Activated CD4-positive, alpha-beta T cell treated with anti-CD3 and anti-CD28 coated beads, Interleukin-2, amount 50 U/mL, for 1 hour (primary cell): ENCODE data around the gene ZC3HAV1.
A peak's percentile ranks its signal among the peaks of the same experiment; 100 is the strongest.
"Not testable (repeated sequence)": the region's sequence is repeated elsewhere in the genome, so short reads cannot be mapped to it uniquely, and the experiment has no call there.

ENCODE experiments used
- DNase-seq: peaks from one replicate; pipeline ENCODE4 v3.0.0-alpha.2; 2020

ZC3HAV1 gene

GRCh38 chr7:139081584-139081983, 27.9 kb downstream of the ZC3HAV1 start:
- DNase-seq: no peak

GRCh38 chr7:139080905-139081304, 28.6 kb downstream of the ZC3HAV1 start:
- no peak for DNase-seq

- DNase-seq: no peak
Observed at GRCh38 chr7:139079861-139080260, 29.7 kb downstream of the ZC3HAV1 start.

- DNase-seq: no peak
Observed at GRCh38 chr7:139078911-139079310, 30.6 kb downstream of the ZC3HAV1 start.

- no peak for DNase-seq
Observed at GRCh38 chr7:139078399-139078798, 31.1 kb downstream of the ZC3HAV1 start.

- not testable (repeated sequence) for DNase-seq
Observed at GRCh38 chr7:139077706-139078105, 31.8 kb downstream of the ZC3HAV1 start.

- no peak for DNase-seq
Observed at GRCh38 chr7:139075871-139076686, 33.4 kb downstream of the ZC3HAV1 start.

- peak; percentile 53 for DNase-seq
Observed at GRCh38 chr7:139075031-139075652, 34.4 kb downstream of the ZC3HAV1 start.

GRCh38 chr7:139072796-139073195, 36.7 kb downstream of the ZC3HAV1 start:
- no peak for DNase-seq

- DNase-seq: no peak
Observed at GRCh38 chr7:139071680-139072079, 37.8 kb downstream of the ZC3HAV1 start.

- no peak for DNase-seq
Observed at GRCh38 chr7:139068544-139069399, 40.7 kb downstream of the ZC3HAV1 start.

GRCh38 chr7:139066315-139066714, 43.2 kb downstream of the ZC3HAV1 start:
- no peak for DNase-seq

- DNase-seq: no peak
Observed at GRCh38 chr7:139065323-139065722, 44.2 kb downstream of the ZC3HAV1 start.

- no peak for DNase-seq
Observed at GRCh38 chr7:139061416-139061815, 48.1 kb downstream of the ZC3HAV1 start.

GRCh38 chr7:139060695-139061237, 48.8 kb downstream of the ZC3HAV1 start:
- DNase-seq: no peak

GRCh38 chr7:139059905-139060304, 49.6 kb downstream of the ZC3HAV1 start:
- DNase-seq: no peak

- DNase-seq: no peak
Observed at GRCh38 chr7:139058943-139059342, 50.6 kb downstream of the ZC3HAV1 start.

GRCh38 chr7:139055674-139056073, 53.8 kb downstream of the ZC3HAV1 start:
- DNase-seq: no peak

GRCh38 chr7:139054656-139055055, 54.9 kb downstream of the ZC3HAV1 start:
- DNase-seq: not testable (repeated sequence)

GRCh38 chr7:139054101-139054500, 55.4 kb downstream of the ZC3HAV1 start:
- DNase-seq: no peak

GRCh38 chr7:139051655-139052054, 57.9 kb downstream of the ZC3HAV1 start:
- no peak for DNase-seq

GRCh38 chr7:139049936-139050335, 59.6 kb downstream of the ZC3HAV1 start:
- DNase-seq: no peak

- no peak for DNase-seq
Observed at GRCh38 chr7:139049111-139049510, 60.4 kb downstream of the ZC3HAV1 start.
